A549 (cell line): ENCODE measurements around the gene MORF4L1.
A peak's percentile ranks its signal among the peaks of the same experiment; 100 is the strongest.

Source experiments
- BHLHE40 ChIP-seq: IDR thresholded peaks from 2 replicates; pipeline ENCODE4 v1.6.1; 2012; ENCODE audit warnings: low read depth, low read length, inconsistent platforms
- CHD2 ChIP-seq: fragments of 150-350 bp; IDR thresholded peaks from 2 replicates; pipeline ENCODE4 v1.6.1; 2014; ENCODE audit warnings: low read length; ENCODE audit not compliant: partially characterized antibody
- EP300 ChIP-seq, 2 experiments: fragments of >200 bp; sonication (Bioruptor Twin); formaldehyde crosslinking; IDR thresholded peaks; 2 replicates in 1 of 2; 3 replicates in 1 of 2; pipeline ENCODE4 v1.6.1; 2016 to 2017
- HDAC2 ChIP-seq: fragments of 200-600 bp; sonication (generic); IDR thresholded peaks from 2 replicates; pipeline ENCODE4 v1.6.1; 2016
- POLR2A ChIP-seq: IDR thresholded peaks from 2 replicates; pipeline ENCODE4 v1.6.1; 2012; ENCODE audit warnings: mild to moderate bottlenecking, low read length
- RAD21 ChIP-seq, 2 experiments: fragments of >200 bp in 1 of 2; sonication (Bioruptor Twin) in 1 of 2; formaldehyde crosslinking in 1 of 2; IDR thresholded peaks in 1 of 2; conservative IDR thresholded peaks in 1 of 2; 2 replicates in 1 of 2; 3 replicates in 1 of 2; pipeline ENCODE4 v1.6.1; 2012 to 2018; ENCODE audit warnings: inconsistent platforms in 1 of 2
- ZNF302 ChIP-seq: fragments of 250-450 bp; sonication (Bioruptor Pico); IDR thresholded peaks from 2 replicates; pipeline ENCODE4 v1.9.0; 2021; ENCODE audit warnings: inconsistent platforms, mild to moderate bottlenecking, moderate library complexity
- TF ChIP-seq, protein P1 (sequence below): fragments of >200 bp; sonication (Bioruptor Twin); formaldehyde crosslinking; IDR thresholded peaks from 3 replicates; pipeline ENCODE4 v1.5.1; 2016
- TF ChIP-seq, protein P2 (sequence below): fragments of 200-600 bp; sonication (generic); IDR thresholded peaks from 2 replicates; pipeline ENCODE4 v1.6.1; 2016; ENCODE audit warnings: antibody characterized with exemption, mild to moderate bottlenecking, moderate library complexity

DNA sequence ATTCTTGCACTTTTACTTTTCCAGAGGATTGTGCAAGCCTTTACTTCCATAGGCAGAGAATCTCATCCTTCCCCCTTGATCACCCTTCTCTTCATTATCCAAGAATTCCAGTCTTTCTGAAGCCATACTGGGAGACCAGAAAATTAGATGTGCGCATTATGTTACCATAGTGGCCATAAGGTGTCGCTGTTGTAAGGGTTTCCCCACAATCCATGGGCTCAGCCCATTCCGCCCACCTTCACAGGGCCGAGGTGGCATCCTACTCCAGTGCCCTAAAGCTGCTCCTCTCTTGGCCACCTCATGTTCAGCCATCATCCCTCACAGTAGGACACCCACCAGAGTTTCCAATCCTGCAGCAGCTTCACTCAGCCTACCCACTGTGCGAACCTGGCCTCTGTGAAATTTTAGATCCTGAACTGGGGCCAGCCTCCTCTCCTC, 37.1 kb downstream of the MORF4L1 start:
- TF ChIP-seq POLR2A (no peak), EP300 (IDR thresholded peaks at IDR 0.05) (no peak), BHLHE40 (no peak), RAD21 (conservative IDR thresholded peaks at IDR 0.05 in 1 of 2, IDR thresholded peaks at IDR 0.05 in 1 of 2) (peak; percentile 75 to 81), CHD2 (no peak), ZNF302 (CRISPR knock-in tag) (no peak), HDAC2 (no peak)
- TF ChIP-seq, protein P1, sequence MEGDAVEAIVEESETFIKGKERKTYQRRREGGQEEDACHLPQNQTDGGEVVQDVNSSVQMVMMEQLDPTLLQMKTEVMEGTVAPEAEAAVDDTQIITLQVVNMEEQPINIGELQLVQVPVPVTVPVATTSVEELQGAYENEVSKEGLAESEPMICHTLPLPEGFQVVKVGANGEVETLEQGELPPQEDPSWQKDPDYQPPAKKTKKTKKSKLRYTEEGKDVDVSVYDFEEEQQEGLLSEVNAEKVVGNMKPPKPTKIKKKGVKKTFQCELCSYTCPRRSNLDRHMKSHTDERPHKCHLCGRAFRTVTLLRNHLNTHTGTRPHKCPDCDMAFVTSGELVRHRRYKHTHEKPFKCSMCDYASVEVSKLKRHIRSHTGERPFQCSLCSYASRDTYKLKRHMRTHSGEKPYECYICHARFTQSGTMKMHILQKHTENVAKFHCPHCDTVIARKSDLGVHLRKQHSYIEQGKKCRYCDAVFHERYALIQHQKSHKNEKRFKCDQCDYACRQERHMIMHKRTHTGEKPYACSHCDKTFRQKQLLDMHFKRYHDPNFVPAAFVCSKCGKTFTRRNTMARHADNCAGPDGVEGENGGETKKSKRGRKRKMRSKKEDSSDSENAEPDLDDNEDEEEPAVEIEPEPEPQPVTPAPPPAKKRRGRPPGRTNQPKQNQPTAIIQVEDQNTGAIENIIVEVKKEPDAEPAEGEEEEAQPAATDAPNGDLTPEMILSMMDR, result peak; percentile 87
- TF ChIP-seq, protein P2, sequence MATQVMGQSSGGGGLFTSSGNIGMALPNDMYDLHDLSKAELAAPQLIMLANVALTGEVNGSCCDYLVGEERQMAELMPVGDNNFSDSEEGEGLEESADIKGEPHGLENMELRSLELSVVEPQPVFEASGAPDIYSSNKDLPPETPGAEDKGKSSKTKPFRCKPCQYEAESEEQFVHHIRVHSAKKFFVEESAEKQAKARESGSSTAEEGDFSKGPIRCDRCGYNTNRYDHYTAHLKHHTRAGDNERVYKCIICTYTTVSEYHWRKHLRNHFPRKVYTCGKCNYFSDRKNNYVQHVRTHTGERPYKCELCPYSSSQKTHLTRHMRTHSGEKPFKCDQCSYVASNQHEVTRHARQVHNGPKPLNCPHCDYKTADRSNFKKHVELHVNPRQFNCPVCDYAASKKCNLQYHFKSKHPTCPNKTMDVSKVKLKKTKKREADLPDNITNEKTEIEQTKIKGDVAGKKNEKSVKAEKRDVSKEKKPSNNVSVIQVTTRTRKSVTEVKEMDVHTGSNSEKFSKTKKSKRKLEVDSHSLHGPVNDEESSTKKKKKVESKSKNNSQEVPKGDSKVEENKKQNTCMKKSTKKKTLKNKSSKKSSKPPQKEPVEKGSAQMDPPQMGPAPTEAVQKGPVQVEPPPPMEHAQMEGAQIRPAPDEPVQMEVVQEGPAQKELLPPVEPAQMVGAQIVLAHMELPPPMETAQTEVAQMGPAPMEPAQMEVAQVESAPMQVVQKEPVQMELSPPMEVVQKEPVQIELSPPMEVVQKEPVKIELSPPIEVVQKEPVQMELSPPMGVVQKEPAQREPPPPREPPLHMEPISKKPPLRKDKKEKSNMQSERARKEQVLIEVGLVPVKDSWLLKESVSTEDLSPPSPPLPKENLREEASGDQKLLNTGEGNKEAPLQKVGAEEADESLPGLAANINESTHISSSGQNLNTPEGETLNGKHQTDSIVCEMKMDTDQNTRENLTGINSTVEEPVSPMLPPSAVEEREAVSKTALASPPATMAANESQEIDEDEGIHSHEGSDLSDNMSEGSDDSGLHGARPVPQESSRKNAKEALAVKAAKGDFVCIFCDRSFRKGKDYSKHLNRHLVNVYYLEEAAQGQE, result no peak
